ENCODE measurements around the gene CNOT3. TPM values are rescaled to one million over a fixed set of nuclear protein-coding genes. Genes with fewer than 3 reads are reported as not detected.

CNOT3 gene
- total and polyA plus RNA-seq, 2 of the 13 experiments (the other 11 are each of a cell fraction or from before 2014, with no cell fraction given), result 4.3 to 5.8 TPM

GRCh38 chr19:54189735-54190502, 52.4 kb downstream of the CNOT3 start (continued):
- TF ChIP-seq FOSL1 (CRISPR knock-in tag; IDR thresholded peaks at IDR 0.05; ENCODE audit: borderline replicate concordance), result no peak
- no peak for TF ChIP-seq ARID4A (CRISPR knock-in tag; IDR thresholded peaks at IDR 0.05; ENCODE audit: borderline replicate concordance)
- no peak for TF ChIP-seq ARID3A (IDR thresholded peaks at IDR 0.05; ENCODE audit: low read depth, low read length)
- TF ChIP-seq SMYD3 (CRISPR knock-in tag; IDR thresholded peaks at IDR 0.05), result no peak
- no peak for TF ChIP-seq TBL1XR1 (IDR thresholded peaks at IDR 0.05; ENCODE audit: borderline replicate concordance, low read length, partially characterized antibody)
- no peak for TF ChIP-seq BORCS8-MEF2B (CRISPR knock-in tag; IDR thresholded peaks at IDR 0.05)
- peak; percentile 99; the same call in 1 of the 2 replicates for TF ChIP-seq ZBTB10 (CRISPR knock-in tag; IDR thresholded peaks at IDR 0.05; ENCODE audit: borderline replicate concordance)
- TF ChIP-seq ZKSCAN5 (CRISPR knock-in tag; IDR thresholded peaks at IDR 0.05), result no peak
- no peak for TF ChIP-seq ZNF781 (CRISPR knock-in tag; IDR thresholded peaks at IDR 0.05; ENCODE audit: borderline replicate concordance, not compliant biosample characterization)
- TF ChIP-seq GLMP (CRISPR knock-in tag; IDR thresholded peaks at IDR 0.05; ENCODE audit: borderline replicate concordance), result no peak
- peak; percentile 43 for TF ChIP-seq ZNF687 (CRISPR knock-in tag; IDR thresholded peaks at IDR 0.05)
- TF ChIP-seq ZNF577 (CRISPR knock-in tag; IDR thresholded peaks at IDR 0.05; ENCODE audit: borderline replicate concordance, low read depth), result no peak

All from HepG2 (cell line).